ENCODE measurements around the gene SERPINB4. TPM values are rescaled to one million over a fixed set of nuclear protein-coding genes. Genes with fewer than 3 reads are reported as not detected.

Gene SERPINB4
- total RNA-seq, 1 donor from 2014 or later = not detected

Other genes starting within 250 kb of the SERPINB4 start
- 24.7 TPM for gene VPS4B, start 221.8 kb downstream of the SERPINB4 start, total RNA-seq
- not detected for gene SERPINB5, start 167.3 kb downstream of the SERPINB4 start, total RNA-seq
- gene SERPINB12, start 101.9 kb downstream of the SERPINB4 start, total RNA-seq = not detected
- gene SERPINB13, start 56.9 kb downstream of the SERPINB4 start, total RNA-seq = not detected
- gene SERPINB3, start 17.6 kb upstream of the SERPINB4 start, total RNA-seq = not detected
- not detected for gene SERPINB11, start 58.7 kb upstream of the SERPINB4 start, total RNA-seq
- gene SERPINB7, start 131.2 kb upstream of the SERPINB4 start, total RNA-seq = not detected
- not detected for gene SERPINB2, start 243.4 kb upstream of the SERPINB4 start, total RNA-seq

Measured in left lobe of liver (tissue), 1 donor.